ENCODE measurements around the gene TP53RK. TPM values are rescaled to one million over a fixed set of nuclear protein-coding genes. Genes with fewer than 3 reads are reported as not detected.
"Not testable (repeated sequence)": the region's sequence is repeated elsewhere in the genome, so short reads cannot be mapped to it uniquely, and the experiment has no call there.

The TP53RK gene
- total RNA-seq, 2 experiments from 2014 or later = 13.4 to 13.6 TPM

- Mint-ChIP-seq H3K4me1 (peaks cover 35% of the 10 kb centered on the region), H3K9me3 (no peaks in the 10 kb centered on the region), H3K27ac (peak overlapping the region; percentile 17), H3K4me3 (no peak overlapping the region), H3K27me3 (no peaks in the 10 kb centered on the region), H3K36me3 (peaks cover 11% of the 10 kb centered on the region)
- peak; percentile 54 for DNase-seq
These were observed 8.0 kb downstream of the TP53RK start for GRCh38 chr20:46681032-46681854.

DNA sequence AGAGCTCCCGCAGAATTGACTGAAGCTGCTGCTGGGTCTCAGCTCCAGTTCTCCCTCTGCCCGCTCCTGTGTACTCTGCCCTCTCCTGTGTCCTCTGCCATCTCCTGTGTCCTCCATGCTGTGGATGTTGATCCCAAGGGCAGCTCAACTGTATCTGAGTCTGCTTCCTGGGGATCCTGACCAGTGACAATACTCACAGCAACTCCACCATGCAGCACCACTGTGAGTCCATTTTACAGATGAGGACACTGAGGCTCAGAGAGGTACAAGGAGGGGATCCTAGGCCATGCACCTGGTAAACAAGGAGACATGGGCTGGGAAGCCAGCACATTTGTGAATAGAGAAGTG lies 8.6 kb downstream of the TP53RK start:
- no peak for DNase-seq
- Mint-ChIP-seq H3K4me3 (no peak overlapping the region), H3K27me3 (no peaks in the 10 kb centered on the region), H3K9me3 (no peaks in the 10 kb centered on the region), H3K27ac (no peak overlapping the region), H3K36me3 (peaks cover 6% of the 10 kb centered on the region), H3K4me1 (peaks cover 30% of the 10 kb centered on the region)

DNA sequence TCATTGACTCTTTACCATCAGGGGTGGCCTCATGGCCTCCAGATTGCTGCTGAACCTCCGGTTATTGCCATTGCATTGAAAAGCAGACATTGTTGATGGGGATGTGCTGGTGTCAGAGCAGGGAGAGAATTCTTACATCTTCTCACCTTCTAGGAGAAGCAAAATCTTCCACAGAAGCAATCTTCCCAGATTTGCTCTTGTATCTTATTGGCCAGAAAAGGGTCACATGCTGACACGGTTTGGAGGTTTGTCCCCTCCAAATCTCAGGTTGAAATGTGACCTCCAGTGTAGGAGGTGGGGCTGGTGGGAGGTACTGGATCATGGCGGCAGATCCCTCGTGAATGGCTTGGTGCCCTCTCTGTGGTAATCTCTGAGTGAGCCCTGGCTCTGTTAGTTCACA lies 10.7 kb downstream of the TP53RK start:
- H3K4me1 Mint-ChIP-seq = peaks cover 17% of the 10 kb centered on the region
- DNase-seq = no peak
- no peak overlapping the region for H3K4me3 Mint-ChIP-seq
- peaks cover 4% of the 10 kb centered on the region for H3K27me3 Mint-ChIP-seq
- peaks cover 2% of the 10 kb centered on the region for H3K36me3 Mint-ChIP-seq
- no peak overlapping the region for H3K27ac Mint-ChIP-seq
- no peaks in the 10 kb centered on the region for H3K9me3 Mint-ChIP-seq

- Mint-ChIP-seq H3K27ac (no peak overlapping the region), H3K4me3 (no peak overlapping the region), H3K9me3 (no peaks in the 10 kb centered on the region), H3K4me1 (peaks cover 11% of the 10 kb centered on the region), H3K27me3 (peaks cover 4% of the 10 kb centered on the region), H3K36me3 (peaks cover 2% of the 10 kb centered on the region)
- DNase-seq = no peak
These were observed 11.6 kb downstream of the TP53RK start for GRCh38 chr20:46677608-46678007.

- not testable (repeated sequence) for H3K9me3 Mint-ChIP-seq, H3K4me1 Mint-ChIP-seq, H3K27me3 Mint-ChIP-seq, H3K27ac Mint-ChIP-seq, H3K4me3 Mint-ChIP-seq, H3K36me3 Mint-ChIP-seq, DNase-seq
These were observed 12.5 kb downstream of the TP53RK start for GRCh38 chr20:46676649-46677316.

- Mint-ChIP-seq H3K4me3 (no peak overlapping the region), H3K36me3 (no peaks in the 10 kb centered on the region), H3K9me3 (peaks cover 11% of the 10 kb centered on the region), H3K4me1 (no peaks in the 10 kb centered on the region), H3K27me3 (peaks cover 4% of the 10 kb centered on the region), H3K27ac (no peak overlapping the region)
- no peak for DNase-seq
These were observed 14.8 kb downstream of the TP53RK start for GRCh38 chr20:46674253-46675083.

DNA sequence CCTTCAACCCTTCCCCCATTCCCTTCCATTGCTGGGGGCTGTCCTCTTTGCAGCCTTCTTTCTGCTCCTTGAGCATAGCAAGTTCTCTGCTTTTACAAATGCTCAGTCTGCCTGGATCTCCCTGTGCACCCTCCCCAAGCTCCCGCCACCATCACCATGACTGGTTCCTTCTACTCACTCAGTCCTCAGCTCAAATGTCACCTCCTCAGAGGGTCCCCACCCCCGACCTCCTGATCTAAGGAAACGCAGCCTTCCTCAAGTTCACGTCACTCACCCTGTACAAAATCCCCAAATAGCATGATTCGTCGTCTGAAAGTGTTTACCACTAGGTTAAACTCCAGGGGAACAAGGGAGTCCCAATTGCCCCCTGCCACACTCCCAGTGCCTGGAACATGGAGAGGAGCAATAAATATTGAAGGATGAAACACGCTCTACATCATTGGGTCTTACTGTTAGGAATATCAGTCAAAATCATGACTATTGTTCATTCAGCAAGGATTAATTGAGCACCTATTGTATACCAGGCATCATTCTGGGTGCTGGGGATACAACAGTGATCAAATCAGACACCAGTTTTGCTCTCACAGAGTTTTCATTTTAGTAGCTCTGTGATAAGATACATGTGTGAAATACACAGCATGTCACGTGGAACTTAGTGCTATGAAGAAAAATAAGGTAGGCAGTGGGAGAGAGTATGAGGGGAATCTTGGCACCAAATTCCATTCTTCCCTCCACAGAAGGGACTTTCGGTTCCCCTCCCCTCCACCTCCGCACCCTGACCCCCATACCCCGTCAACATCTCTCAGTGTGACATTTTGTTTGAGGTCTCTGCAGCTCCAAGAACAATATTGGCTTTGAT lies 15.6 kb downstream of the TP53RK start:
- Mint-ChIP-seq H3K4me3 (no peak overlapping the region), H3K27me3 (peaks cover 4% of the 10 kb centered on the region), H3K4me1 (no peaks in the 10 kb centered on the region), H3K36me3 (peaks cover 5% of the 10 kb centered on the region), H3K27ac (no peak overlapping the region), H3K9me3 (peaks cover 13% of the 10 kb centered on the region)
- DNase-seq = no peak

GRCh38 chr20:46672543-46673148 lies 16.6 kb downstream of the TP53RK start:
- Mint-ChIP-seq H3K9me3 (peaks cover 13% of the 10 kb centered on the region), H3K27ac (no peak overlapping the region), H3K27me3 (peaks cover 4% of the 10 kb centered on the region), H3K36me3 (peaks cover 5% of the 10 kb centered on the region), H3K4me1 (no peaks in the 10 kb centered on the region), H3K4me3 (no peak overlapping the region)
- no peak for DNase-seq

GRCh38 chr20:46671866-46672542 lies 17.2 kb downstream of the TP53RK start:
- DNase-seq = no peak
- Mint-ChIP-seq H3K36me3 (peaks cover 5% of the 10 kb centered on the region), H3K4me3 (no peak overlapping the region), H3K4me1 (no peaks in the 10 kb centered on the region), H3K9me3 (peaks cover 13% of the 10 kb centered on the region), H3K27me3 (peaks cover 4% of the 10 kb centered on the region), H3K27ac (no peak overlapping the region)

- Mint-ChIP-seq H3K4me3 (no peak overlapping the region), H3K9me3 (peaks cover 13% of the 10 kb centered on the region), H3K36me3 (peaks cover 5% of the 10 kb centered on the region), H3K27ac (no peak overlapping the region), H3K4me1 (no peaks in the 10 kb centered on the region), H3K27me3 (peaks cover 4% of the 10 kb centered on the region)
- DNase-seq = no peak
These were observed 18.4 kb downstream of the TP53RK start for GRCh38 chr20:46670585-46671584.

DNA sequence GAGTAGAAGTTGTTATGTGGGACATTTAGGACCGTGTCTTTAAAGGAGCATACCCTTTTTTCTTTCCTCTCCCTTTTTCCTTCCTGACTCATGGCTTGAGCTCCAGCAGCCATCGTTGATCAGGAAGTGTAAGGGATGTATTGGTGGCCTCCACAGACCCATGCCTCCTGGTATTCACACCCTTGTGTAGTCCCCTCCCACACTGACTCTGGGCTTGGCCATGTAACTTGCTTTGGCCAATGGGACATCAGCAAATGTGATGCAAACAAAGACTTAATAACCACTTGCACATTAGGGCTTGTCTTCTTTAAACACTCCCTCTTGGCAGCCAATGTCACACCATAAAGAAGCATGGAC lies 19.0 kb downstream of the TP53RK start:
- peaks cover 4% of the 10 kb centered on the region for H3K27me3 Mint-ChIP-seq
- no peaks in the 10 kb centered on the region for H3K4me1 Mint-ChIP-seq
- no peak for DNase-seq
- H3K4me3 Mint-ChIP-seq = no peak overlapping the region
- peaks cover 5% of the 10 kb centered on the region for H3K36me3 Mint-ChIP-seq
- H3K27ac Mint-ChIP-seq = no peak overlapping the region
- peaks cover 13% of the 10 kb centered on the region for H3K9me3 Mint-ChIP-seq

GRCh38 chr20:46666818-46667515 lies 22.3 kb downstream of the TP53RK start:
- peaks cover 13% of the 10 kb centered on the region for H3K9me3 Mint-ChIP-seq
- no peak overlapping the region for H3K27ac Mint-ChIP-seq
- peaks cover 5% of the 10 kb centered on the region for H3K36me3 Mint-ChIP-seq
- no peaks in the 10 kb centered on the region for H3K27me3 Mint-ChIP-seq
- DNase-seq = no peak
- H3K4me3 Mint-ChIP-seq = no peak overlapping the region
- H3K4me1 Mint-ChIP-seq = no peaks in the 10 kb centered on the region
